HG02885 (cell line): ENCODE measurements around the gene C19orf25.
"Not testable (repeated sequence)": the region's sequence is repeated elsewhere in the genome, so short reads cannot be mapped to it uniquely, and the experiment has no call there.

ENCODE experiments used
- ATAC-seq: cut with Tn5 transposase; IDR thresholded peaks from one replicate; pipeline ENCODE4 v1.9.1; 2021; ENCODE audit warnings: mild to moderate bottlenecking; ENCODE audit not compliant: unreplicated experiment, poor library complexity

C19orf25 gene

DNA sequence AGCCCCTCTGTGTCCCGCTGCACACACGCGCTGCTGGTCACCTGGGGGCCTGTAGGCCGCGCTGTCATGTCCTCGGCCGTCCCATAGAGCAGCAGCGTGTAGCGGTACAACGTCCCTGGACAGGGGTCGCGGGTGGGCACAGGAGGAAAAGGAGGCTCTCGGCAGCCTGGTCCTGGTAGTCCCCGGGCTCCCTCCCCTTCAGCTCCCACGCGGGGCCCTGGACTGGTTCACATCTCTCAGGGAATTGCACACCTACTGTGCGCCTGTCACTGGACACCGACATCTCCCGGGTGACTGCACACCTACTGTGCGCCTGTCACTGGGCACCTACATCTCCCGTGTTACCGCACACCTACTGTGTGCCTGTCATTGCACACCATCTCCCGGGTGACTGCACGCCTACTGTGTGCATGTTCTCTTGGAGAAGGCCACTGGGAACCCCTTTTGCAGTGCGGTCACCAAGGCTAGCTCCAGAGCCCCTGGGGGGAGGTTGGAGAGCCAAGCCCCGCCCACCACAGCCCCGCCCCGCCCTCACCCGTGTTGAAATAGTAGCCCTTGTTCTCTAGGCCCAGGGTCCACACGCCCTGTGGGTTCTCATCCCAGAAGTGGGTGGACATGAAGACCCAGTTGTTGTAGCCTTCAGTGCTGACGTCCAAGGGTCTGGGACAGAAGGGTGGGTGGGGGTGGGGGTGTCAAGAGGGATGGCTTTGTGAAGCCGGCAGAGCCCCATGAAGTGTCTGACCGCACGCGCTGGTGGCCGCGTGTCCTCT, 3.5 kb upstream of the C19orf25 start:
- ATAC-seq, result no peak

DNA sequence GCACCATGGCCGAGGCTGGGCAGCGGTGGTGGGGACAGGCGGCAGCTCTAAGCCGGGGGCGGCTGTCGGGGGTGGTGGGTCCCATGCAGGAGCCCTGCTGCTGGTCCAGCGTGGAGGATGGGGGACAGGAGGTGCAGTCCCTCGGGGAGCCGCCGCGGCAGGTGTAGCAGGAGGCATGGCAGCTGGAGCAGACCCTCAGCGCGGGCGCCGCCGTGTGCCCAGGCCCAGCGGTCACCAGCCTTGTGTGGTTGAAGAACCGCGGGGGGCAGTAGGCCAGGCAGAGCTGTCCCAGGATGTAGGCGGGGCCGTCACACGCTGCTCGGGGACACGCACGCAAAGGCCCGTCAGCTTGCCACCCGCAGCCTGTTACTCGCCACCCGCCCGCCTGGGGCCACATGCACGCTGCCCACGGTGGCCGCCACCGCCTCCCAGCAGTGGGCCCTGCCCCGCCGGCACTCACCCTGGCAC, 2.9 kb upstream of the C19orf25 start:
- no peak for ATAC-seq

DNA sequence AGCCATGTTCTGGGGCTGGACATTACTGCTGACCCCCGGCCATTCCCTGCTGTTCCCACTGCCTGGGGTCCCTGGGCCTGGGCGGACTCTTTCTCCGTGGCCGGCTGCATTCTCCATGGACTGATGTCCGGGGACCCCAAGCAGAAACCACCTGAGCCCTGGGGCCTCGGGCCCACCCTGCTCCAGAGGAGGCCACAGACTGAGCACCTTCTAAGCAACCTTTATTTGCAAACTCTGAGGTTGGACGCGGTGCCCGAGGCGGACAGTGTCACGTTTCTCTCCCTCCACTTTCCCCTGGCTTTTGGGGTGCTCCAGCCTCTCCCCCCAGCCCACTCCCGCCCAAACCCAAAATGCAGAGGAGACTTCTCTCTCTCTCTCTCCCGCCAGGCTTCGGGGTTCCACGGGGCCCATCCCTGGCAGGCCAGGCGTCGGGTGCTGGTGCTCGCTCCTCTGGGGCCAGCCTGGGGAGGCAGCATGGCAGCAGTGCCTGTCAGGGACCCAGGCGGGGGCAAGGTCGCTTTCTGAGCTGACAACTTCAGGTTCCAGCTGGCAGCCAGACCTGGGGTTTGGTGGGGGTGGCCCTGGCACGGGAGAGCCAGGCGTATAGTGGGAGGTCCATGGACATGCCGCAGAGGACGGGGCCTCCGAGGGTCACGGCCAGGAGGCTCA, 2.3 kb upstream of the C19orf25 start:
- no peak for ATAC-seq

DNA sequence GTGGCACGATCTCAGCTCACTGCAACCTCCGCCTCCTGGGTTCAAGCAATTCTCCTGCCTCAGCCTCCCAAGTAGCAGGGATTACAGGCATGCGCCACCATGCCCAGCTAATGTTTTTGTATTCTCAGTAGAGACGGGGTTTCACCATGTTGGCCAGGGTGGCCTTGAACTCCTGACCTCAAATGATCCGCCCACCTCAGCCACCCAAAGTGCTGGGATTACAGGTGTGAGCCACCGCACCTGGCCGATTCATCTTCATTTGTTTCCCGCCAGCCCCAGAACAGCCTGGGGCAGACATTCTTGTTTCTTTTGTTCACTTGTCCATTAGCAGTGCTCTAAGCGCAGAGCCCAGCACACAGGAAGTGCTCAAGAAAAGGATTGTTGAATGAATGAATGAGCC, 2.0 kb downstream of the C19orf25 start:
- not testable (repeated sequence) for ATAC-seq

DNA sequence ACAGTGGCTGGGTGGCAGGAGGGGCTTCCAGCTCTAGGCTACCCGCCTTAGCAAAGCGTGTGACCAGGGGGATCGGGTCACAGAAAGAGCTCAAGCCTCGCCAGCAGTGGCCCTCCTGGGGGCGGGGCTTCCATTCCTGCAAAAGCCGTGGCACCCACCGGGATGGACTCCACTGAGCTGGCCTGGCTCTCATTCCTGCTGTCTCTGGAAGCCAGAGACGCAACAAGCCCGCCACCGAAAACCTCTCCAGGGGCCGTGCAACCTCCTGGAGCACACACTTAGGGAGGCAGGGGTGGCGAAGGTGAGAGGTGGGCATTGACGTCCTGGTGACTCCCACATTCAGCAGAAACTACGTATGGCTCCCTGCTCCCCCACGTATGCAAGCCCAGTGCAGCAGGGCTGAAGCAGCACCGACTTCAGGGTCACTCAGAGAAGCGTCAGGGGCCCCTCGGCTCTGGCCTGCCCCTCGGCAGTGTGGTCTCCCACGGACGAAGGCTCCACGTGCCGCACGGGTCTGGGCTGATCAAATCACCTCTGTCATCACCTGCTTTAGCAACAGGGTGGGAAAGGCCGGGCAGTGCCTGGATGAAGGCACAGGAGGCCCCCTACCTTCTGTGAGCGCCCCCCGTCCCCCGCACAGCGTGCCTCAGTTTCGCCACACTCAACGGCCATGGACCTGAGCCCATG, 3.1 kb downstream of the C19orf25 start:
- ATAC-seq, result no peak

DNA sequence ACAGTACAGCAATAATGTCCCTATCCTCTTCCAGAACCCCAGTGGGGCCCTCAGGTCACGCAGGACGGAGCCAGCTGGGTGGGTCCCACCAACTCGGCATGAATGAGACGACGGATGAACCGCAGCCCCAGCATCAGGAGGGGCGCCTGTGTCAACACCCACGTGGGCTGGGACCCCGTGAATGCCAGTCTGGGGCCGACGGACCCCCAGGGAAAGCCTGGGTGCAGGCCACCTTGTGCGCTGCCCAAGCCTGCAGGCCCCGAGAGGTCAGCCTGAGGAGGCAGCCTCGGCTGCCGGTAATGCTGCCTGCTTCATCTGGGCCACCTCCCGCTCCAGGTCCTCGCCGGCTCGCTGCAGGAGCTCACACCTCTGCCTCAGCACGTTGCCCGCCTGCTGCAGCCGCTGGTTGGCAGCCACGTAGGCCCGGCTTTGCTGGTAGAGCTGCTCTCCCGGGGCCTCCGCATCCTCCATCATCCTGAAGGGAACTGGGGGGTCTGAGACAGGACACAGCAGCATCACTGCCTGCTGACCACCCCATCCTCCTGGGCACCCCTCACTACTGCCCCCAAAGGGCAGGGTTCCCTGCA, 4.2 kb downstream of the C19orf25 start:
- no peak for ATAC-seq

DNA sequence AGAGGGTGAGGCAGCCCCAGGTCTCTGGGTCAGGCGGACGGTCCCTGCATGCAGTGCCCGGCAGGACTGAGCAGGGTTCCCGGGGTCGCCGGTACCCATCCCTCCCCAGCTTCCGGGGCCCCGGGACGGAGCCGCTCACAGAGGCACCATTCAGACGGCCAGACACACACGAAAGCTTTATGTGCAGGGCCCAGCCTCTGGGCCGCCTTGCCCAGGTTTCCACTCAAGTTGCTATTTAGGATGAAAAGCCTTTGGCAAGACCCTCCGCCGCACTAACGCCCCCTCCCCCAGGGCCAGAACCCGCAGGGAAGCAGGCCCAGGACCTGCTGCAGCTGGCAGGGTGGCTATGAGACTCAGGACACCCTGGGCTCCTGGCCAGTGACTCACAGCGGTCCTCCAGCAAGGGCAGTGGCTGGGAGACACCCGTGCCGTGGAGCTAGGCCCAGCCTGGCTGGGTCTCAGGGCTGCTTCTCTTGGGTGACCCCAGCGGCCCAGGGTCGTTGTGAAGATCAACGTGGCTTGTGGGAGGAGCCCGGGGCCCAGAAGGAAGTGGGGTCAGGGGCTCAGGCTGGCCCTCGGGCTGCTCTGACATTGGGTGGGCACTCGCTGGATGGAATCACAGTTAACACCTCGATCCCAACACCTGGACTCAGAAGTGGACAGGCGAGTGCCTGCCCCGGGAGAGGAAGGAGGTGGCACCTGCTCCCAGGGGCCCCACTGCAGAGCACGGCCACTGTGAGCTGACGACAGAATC, 4.8 kb downstream of the C19orf25 start:
- ATAC-seq, result no peak

DNA sequence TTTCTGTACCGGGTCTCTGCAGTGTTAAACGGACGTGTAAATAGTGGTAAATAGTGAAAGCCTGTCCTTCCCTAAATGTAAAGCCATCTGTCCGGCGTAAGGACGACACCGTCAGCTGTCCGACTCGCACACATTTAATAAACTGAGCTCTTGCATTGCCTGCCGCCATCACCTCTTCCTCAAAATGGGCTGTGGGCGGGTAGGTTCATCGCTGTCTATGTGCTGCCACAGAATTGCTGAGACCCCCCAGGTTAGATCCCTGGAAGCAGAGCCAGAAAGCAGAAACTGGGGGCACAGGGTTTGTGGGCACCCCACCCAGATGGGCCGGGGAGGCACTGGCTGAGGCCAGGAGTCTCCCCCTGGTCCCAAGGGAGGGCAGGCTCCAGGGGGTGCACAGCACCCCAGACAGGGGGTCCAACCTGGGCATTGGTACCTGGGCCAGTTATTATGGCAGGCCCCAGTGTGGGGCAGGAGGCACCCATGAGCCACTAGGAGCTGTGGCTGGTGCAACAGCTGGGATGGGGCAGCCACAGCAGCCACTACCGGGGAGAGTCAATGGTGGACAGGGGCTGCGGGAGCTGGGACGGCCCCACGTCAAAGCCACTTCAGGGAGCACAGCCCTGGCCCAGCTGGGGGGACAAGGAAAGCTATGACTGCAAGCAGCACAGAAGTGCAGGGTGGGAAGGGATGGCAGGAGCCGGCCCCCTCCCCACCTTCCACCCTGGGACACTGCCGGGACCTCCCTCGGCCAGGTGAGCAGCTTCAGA, 5.7 kb downstream of the C19orf25 start:
- no peak for ATAC-seq

DNA sequence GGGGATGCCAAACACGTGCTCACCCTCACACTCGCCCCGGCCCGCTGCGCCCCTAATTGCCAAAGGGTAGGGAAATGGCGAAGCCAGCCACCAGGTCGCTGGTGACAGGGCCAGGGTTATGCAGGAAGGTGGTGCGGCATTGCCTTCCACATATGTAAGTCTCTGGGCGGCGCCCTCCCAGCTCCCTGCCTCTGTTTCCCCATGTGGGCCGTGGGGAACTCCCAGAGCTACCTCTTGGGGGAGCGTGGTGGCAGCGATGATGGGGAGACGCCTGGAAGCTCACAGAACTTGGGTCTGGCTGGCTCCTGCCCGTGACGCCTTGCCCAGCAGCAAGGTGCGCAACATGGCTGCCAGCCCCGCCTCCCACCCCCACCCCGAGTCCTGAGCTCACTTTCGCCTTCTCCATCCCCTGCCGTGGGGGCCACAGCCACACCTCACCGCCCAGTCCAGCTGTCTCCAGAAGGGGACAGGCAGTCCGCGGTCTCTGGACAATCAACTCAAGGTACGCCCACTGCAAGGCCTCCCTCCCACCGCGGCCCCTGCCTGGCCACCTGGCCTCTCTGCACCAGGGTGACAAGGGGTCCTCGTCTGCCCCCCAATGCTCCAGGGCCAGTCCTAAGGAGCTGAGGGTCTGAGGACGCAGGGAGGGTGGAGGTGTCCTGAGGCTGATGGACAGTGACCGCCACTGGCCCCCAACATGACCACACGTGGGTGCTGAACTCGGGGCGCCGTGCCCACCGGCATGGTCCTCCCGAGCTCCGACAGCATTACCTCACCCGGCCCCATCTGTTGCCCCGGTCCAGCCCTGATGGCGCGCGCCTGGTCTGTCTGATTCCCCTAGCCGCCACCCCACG, 6.6 kb downstream of the C19orf25 start:
- no peak for ATAC-seq

DNA sequence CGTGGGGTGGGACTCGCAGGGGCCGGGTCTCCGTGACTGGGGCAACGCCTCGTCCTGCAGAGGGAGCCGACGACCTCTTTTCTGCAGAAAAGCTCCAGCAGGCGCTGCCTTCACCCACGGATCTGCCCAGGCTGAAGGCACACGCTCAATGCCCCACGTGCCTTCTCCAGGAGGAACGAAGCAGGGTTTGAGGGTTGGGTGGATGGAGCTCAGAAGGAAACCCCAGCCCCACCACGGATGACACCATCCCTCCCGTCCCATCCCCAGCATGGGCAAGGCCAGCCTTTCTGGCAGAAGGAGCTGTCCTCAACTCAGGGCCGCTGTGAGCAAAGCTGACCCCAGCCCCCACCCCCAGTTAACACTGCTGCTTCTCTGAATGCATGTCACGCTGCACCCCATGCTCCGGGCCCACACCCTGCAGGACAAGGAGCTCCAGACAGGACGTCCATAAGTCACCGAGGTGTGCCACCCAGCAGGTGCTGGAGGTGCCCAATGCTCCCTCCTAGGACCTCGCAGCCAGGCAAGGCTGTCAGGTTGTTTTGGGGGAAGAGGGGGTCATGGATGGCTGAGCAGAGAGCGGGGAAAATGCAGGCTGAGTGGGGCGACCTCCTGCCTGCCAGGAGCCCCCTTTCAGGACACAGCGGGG, 7.4 kb downstream of the C19orf25 start:
- ATAC-seq, result no peak

DNA sequence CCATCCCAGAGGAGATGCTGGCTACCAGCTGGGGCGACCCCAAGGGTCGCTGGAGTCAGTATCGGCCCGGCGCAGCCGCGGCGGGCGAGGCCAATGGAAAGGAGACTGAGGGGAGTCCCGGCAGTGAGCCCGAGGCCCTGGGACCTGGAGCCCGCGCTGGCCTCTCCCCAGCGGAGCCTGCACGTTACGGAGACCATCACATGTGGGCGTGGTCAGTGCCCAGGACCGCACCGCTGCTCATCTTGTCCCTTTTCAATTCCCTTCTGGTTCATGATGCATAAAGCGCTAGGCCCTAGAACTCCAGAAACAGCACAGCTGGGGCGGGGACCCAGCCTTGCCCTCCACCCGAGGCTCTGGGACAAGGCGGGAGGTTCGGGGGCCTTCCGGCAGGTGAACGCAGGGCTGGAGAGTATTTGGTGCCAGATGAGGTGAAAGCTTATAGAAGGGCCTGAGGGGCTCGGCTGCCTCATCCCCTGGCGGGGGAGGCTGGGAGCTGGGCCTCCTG, 8.0 kb downstream of the C19orf25 start:
- no peak for ATAC-seq

DNA sequence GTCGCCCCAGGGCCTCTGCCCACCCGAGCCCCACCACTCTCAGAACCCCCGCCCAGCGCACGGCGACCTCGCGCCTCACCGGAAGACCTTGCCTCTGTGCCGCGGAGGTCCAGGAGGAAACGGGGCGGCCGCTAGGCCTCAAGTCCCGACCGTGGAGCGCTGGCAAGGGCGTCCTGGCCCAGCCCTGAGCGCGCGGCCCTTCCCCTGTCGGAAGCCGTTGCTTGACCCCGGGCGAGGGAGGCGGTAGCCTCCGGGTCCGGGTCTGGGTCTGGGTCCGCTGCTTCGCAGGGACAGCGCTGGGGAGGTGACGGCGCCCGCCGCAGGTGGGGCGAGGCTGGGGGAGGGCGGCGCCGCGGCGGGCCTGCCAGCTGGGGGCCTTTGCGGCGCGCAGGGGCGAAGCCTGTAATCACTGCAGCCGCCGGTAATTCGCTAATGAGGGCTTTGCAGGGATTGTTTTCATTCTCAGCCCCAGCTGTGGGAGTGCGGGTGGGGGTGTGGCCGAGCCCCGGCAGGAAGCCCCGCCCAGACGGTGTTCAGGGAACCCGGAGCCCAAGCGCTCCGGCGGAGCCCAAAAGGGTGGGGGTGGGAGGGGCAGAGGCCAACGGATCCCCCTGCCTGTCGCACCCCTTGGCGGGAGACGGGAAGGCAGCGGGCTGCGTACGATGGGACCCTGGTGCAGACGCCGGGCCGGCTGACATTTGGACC, 8.6 kb downstream of the C19orf25 start:
- ATAC-seq, result no peak

DNA sequence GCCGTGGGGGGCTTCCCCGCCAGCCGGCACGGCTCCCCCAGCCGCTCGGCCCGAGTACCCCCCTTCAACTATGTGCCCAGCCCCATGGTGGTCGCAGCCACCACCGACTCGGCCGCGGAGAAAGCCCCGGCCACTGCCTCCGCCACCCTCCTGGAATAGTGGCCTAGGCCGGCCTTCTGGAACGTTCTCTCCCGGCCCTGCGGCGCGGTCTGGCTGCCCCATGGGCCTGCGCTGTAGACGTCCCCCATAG, 9.0 kb downstream of the C19orf25 start:
- no peak for ATAC-seq

DNA sequence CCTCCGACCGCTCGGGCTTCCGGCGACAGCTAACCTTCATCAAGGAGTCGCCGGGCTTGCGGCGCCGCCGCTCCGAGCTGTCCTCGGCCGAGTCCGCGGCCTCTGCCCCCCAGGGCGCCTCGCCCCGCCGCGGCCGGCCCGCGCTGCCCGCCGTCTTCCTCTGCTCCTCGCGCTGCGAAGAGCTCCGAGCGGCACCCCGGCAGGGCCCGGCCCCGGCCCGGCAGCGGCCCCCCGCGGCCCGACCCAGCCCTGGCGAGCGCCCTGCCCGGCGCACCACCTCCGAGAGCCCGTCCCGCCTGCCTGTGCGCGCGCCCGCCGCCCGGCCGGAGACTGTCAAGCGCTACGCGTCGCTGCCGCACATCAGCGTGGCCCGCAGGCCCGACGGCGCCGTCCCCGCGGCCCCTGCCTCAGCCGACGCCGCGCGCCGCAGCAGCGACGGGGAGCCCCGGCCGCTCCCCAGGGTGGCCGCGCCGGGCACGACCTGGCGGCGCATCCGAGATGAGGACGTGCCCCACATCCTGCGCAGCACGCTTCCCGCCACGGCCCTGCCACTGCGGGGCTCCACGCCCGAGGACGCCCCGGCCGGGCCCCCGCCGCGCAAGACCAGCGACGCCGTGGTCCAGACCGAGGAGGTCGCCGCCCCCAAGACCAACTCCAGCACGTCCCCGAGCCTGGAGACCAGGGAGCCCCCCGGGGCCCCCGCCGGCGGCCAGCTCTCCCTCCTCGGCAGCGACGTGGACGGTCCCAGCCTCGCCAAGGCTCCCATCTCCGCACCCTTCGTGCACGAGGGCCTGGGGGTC, 9.6 kb downstream of the C19orf25 start:
- ATAC-seq, result no peak

DNA sequence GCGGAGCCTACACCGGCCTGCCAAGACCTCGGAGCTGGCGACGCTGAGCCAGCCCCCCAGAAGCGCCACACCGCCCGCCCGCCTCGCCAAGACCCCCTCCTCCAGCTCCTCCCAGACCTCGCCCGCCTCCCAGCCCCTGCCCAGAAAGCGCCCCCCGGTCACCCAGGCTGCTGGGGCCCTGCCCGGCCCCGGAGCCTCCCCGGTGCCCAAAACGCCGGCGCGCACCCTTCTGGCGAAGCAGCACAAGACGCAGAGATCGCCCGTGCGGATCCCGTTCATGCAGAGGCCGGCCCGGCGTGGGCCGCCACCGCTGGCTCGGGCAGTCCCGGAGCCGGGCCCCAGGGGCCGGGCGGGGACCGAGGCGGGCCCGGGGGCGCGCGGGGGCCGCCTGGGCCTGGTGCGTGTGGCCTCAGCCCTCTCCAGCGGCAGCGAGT, 10.2 kb downstream of the C19orf25 start:
- ATAC-seq, result no peak

DNA sequence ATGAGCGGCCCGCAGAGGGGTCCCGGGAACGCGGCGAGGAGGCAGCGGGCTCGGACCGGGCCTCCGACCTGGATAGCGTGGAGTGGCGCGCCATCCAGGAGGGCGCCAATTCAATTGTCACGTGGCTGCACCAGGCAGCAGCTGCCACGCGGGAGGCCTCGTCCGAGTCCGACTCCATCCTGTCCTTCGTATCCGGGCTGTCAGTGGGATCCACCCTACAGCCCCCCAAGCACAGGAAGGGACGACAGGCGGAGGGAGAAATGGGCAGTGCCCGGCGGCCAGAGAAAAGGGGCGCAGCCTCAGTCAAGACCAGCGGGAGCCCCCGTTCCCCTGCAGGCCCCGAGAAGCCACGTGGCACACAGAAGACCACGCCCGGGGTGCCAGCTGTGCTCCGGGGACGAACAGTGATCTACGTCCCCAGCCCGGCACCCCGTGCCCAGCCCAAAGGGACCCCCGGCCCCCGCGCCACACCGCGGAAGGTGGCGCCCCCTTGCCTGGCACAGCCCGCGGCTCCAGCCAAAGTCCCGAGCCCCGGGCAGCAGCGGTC, 10.7 kb downstream of the C19orf25 start:
- no peak for ATAC-seq
